HTR-8/SVneo (cell line): ENCODE data around the gene RNASET2.
"Not testable (repeated sequence)": the region's sequence is repeated elsewhere in the genome, so short reads cannot be mapped to it uniquely, and the experiment has no call there.

Experiments
- DNase-seq: peaks from one replicate; pipeline ENCODE4 v3.0.0; 2011; ENCODE audit warnings: low spot score, mixed read lengths; ENCODE audit not compliant: insufficient read length
- FAIRE-seq: peaks from 2 replicates; lab custom pipeline; 2011; peaks lifted over from hg19 to GRCh38; lab: Jason Lieb, UNC

The RNASET2 gene

DNA sequence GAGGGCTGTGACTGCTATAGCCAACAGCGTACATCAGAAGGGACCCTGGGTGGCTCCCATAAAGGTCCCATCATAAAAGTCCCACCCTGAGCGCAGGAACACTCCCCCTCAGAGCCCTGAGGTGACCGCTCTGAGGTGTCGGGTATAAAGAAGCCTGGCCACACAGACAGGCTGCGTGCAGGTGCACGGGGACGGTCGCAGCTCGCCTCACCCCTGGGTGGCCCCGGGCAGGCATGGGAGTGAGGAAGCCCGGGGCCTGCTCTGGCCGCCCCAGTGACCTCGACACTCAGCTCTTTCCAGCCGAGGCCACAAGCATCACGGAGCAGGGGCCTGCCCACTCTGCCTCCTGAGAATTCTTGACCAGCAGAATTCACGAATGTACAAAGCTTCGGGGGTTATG is 14.4 kb upstream of the RNASET2 start:
- FAIRE-seq: no peak

DNA sequence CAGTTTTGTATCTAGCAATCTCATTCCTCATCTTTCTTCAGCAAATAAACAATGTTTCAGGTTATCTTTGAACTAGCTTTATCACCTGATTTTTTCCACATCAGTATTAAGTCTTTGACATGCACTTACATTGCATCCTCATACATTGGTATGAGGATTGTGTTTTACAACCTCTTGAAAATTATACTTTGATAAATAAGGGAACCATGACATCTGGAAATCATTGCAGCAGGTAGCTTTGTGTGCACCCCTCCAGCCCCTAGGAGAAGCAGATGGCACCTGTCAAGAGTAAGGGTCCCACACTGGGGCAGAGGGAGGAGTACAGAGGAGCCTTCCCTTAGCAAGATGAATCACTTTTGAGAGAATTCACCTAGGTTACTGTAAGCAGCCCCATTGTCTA is 13.7 kb upstream of the RNASET2 start:
- DNase-seq (no peak), FAIRE-seq (no peak)

More for the DNA sequence above, 14.4 kb upstream of the RNASET2 start:
- no peak for DNase-seq

DNA sequence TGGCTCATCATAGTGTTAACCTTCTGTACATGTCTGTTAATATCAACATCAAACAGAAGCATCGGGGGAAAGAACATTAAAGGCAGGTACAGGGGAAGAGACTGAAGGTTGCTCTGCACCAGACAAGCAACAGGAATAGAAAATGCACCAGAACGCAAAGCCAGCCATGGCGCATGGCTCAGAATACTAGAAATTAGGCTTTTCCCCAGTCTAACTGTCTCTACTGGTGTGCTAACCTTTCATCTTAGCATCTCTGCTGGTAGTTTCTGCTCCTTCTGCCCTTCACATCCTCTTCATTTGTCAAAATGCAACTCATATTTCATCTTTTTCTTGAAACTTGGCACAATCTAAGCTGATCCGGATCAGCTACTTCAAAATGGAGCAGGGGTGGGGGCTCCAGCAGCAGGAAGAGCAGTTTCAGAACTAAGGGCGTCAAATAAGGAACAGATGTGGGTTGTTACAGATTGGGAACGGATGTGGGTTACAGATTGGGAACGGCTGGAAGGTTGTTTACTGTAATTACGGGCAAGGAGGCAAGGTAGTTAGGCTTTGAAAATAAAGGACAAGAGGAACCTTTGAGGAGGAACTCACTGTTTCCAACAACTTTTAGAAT is 13.1 kb upstream of the RNASET2 start:
- FAIRE-seq: no peak

DNA sequence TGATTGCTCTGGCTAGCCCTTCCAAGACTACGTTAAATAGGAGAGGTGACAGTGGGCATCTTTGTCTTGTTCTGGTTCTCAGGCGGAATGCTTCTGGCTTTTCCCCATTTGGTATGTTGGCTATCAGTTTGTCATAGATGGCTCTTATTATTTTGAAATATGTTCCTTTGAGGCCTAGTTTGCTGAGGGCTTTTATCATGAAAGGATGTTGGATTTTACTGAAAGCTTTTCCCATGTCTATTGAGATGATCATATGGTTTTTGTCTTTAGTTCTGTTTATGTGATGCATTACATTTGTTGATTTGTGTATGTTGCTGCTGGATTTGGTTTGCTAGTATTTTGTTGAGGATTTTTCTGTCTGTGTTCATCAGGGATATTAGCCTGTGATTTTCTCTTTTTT is 9.9 kb upstream of the RNASET2 start:
- DNase-seq (no peak), FAIRE-seq (no peak)

More for the DNA sequence above, 13.1 kb upstream of the RNASET2 start:
- DNase-seq: no peak

DNA sequence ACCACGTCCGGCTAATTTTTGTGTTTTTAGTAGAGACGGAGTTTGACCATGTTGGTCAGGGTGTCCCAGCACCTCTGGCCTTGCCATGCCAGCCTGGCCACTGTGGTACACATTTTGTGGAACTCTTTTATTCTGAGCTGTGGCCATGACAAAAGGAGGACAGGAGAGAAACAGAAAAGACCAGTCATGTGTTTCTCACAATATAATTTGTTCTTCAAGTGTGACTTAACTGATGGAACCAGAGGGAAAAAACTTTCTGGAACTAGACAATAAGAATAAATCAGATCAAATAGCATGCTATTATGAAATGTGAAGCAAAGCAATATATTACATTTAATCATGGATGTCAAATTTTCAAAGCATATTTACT is 4.2 kb upstream of the RNASET2 start:
- no peak for FAIRE-seq
- DNase-seq: no peak

DNA sequence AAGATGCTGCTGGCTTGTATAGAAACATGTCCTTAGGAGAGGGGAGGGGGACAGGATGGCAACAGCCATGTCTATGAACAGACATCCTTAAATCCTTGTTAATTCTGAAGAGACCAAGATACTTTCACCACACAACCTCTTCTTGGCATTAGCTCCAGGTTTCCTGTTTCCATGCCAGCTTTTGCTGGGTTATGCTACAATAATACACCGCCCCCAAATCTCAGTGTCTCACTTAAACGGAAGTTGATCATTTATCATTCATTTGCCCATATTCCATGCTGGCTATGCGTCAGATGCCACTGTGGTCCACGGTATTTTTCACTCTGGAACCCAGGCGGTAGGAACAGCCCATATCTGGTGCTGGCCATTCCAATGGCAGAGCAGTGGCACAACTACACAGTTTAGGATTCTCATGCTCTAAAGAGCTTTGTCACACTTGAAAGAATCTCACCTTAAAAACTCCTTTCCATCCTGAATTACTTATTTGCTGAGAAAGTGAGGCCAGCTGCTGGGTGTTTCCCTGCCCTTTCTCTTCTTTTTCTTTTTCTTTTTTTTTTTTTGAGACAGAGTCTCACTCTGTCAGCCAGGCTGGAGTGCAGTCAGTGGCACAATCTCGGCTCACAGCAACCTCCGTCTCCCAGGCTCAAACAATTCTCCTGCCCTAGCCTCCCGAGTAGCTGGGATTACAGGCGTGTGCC is 3.7 kb upstream of the RNASET2 start:
- no peak for FAIRE-seq
- DNase-seq: no peak

DNA sequence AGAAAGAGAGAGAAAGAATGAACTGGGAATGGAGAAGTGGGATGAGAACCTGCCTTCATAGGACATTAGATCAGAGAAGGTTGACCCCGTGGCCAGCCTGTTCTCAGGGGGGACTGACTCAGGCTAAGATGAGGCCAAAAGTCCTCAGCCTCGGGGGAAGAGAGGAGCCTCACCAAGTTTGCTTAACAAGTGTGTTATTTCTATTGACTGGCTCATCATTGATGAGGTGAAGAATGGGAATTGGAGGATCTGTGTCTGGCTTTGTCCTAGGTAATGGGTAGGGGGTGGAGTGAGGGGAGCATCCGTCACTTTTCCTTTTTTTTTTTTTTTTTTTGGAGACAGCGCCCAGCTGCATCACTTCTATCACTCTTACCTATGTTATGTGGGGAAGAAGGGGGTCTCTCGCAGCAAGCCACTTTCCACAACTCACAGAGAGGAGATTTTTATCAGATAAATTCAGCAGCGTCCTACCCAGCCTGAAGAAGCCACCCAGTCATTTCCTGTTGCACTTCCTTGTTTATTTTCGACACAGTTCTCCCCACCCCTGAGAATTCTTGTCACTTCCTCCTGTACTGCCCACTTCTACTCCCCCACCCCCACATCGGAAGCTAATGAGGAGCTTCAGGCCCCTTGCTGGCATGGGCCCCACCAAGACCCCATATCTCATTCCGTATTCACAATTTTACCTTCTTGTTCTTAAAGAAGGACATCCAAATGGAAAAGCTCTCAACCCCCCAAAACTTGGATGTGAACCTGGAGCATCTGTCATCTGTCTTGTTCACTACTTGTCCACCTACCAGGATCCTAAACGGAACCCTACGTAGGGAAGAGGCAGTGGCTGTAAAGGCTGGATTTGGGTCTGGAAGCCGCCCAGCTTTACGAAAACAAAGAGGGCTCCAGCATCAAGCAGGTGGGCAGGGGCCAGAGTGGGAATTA is 2.8 kb upstream of the RNASET2 start:
- no peak for FAIRE-seq
- DNase-seq: no peak

DNA sequence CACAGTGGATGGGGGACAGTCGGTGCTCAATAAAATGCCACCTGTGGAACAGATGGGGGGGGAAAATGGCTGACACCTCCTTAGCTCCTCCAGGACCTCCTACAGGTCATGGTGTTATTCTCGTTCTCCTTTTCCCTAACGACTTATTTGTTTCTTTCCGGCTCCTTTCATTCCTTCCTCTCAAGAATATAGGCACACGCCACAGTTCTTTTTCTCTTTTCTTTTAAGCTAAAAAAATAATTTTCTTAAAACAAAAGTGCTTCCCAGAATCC is 1.4 kb upstream of the RNASET2 start:
- DNase-seq (no peak), FAIRE-seq (no peak)

DNA sequence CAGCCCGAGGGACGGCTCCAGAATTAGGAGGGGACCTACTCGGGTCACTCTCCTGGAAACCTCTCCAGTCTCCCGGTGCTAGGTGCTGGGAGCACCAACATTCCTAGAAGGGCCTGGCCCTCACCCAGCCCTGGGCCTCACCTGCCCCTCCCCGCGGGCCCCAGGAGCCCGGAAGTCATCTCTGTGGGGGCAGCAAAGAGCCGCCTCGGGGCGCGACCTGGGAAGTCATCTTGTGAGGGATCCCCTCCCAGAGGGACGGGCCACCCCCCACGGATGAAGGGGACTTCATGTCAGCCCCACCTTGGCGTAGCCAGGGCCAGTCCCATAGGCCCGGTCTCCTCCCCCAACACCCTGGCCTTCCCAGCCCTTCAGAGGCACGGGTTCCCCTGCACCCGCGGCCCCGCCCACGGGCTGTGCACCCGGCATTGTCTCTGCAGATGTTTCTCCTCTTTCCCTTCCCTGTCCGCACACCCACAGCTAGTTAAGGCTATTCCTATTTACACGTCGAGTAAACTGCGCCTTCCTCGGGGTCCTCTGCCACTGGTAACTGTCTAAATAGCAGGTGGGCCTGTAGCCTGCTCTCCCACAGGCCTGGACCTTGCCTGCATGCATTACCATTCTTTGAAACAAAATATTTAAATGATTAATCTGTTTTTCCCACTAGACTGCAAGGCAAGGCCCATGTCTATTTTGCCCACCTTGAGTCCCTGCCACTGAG is 896 bp upstream of the RNASET2 start:
- DNase-seq (no peak), FAIRE-seq (no peak)

DNA sequence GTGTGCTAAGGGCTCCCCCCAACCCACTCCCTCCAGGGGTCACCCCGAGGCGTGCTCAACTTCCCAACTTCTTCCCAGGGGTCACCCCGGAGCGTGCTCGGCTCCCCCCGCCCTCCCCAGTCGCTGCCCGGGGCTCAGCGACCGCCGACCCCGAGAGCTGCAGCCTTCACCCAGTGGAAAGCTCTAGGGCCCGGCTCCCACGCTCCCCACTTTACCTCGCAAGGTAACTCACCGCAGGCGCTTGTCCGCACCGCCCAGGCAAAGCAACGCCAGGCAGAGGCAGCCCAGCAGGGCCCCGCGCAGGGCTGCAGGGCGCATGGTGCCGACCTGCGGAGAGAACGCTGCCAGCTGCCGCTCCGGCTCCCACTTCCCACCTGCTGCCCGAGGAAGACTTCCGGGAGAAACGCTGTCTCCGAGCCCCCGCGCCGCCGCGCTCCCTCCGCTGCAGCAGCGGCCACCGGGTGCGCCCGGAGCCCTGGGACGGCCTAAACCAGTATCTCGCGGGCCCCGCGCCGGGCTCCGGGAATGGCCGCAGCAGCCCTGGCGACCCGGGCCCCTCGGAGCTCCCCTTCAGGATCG is 396 bp downstream of the RNASET2 start:
- FAIRE-seq (no peak), DNase-seq (no peak)

DNA sequence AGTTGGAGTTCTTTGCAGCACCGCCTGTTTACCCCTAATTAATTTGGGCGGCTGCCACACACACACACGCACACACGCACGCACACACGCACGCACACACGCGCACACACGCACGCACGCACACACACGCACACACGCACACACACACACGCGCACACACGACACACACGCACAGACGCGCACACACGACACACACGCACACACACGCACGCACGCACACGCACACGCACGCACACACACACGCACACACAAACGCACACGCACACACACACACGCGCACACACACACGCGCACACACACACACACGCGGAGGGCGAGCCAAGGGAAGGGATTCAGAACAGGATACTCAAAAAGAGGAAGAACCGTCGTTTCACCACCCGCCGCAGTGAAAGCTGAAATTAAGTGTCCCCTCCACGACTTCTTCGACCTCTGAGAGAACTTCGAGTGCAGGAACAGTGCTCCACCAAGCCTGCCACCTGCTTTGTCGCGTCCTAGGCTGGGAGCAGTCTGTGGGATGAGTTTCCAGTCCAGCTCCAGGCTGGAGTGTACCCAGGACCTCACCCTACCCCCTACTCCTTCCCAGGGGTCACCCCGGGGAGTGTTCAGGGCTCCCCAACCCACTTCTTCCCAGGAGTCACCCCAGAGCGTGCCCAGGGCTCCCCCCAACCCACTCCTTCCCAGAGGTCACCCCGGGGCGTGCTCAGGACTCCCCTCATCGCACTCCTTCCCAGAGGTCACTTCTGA is 1.1 kb downstream of the RNASET2 start:
- FAIRE-seq: peak; percentile 66

DNA sequence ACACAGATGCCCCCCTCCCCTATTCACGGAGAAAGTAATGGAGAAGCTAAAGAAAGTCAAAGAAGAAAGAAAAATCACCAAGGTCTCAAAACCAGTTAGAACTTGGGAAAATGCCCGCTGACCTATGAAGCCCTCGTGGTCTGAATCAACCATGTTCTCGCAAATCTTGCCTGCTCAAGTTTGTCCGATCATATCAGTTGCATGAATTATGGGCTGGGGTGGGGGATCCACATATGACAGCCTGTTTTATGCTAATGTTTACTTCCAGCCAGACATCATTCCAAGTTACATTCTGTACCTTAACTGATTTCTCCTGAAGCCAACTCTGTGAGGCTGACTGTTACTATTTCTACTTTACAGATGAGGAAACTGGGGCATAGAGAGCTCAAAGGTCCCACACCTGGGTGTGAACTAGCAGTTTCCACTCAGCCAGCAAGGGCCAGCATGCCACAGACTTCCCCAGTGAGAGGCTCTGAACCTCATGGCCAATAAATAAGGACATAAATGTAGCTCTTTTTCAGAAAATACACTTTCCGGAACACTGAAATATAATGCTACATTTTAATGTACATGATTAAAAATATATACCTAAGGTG is 2.1 kb downstream of the RNASET2 start:
- FAIRE-seq: no peak
- DNase-seq: no peak

More for the DNA sequence above, 1.1 kb downstream of the RNASET2 start:
- DNase-seq: no peak

DNA sequence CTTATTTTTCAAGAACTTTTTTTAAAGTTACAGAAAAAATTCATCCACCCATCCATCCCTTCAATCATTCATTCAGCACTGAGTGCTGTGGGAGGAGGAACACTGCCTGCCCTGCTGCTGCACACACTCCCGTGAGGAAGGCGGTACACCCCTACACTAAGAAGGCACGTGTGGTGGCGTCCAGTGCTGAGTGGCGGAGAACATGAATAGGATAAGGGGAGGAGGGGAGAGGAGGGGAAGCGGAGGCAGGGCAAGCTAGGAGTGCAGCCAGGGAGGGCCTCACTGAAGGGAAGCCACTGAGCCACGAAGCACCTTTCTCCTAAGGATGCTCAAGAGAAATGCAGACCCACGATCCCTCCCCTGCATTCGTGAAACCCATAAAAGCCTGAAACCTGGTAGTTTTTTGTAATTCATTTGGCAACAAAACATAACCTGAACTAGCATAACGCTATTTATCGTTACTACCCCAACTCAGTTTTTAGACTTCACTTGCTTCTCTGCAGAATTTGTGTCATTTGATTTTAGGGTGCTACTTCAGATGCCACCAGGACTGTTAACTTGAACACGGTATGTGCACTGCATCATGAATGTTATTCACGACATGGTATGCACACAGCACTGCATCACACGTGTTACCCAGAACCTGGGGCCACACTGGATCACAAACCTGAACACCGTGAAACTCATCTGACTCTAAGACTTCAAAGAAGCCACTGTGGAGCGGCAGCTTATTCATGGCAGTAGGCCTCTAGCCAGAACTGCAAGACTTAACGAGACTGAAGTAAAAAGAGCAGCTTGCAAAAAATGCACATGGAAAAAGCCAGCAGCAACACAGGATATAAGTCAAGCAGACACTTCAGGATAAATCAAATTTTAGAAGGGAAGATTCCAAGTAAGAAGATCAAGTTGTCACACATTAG is 3.5 kb downstream of the RNASET2 start:
- DNase-seq: no peak
- FAIRE-seq: no peak

DNA sequence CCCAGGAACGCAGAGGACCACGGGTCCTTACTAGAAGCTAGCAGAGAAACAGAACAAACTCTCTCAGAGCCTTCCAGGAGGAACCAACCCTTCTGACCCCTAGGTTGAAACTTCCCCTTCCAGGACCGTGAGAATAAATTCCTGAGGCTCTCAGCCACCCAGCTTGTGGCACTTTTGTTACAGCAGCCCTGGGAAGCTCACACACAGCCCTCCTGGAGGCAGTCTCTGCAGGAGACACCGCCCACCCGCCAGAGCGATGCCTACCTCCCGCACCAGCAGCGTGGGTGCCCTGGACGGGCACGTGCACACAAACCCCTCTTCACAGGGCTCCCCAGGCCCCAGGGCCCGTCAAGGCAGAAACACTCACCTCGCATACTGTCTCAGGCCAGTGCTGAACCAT is 4.2 kb downstream of the RNASET2 start:
- no peak for FAIRE-seq
- DNase-seq: no peak

DNA sequence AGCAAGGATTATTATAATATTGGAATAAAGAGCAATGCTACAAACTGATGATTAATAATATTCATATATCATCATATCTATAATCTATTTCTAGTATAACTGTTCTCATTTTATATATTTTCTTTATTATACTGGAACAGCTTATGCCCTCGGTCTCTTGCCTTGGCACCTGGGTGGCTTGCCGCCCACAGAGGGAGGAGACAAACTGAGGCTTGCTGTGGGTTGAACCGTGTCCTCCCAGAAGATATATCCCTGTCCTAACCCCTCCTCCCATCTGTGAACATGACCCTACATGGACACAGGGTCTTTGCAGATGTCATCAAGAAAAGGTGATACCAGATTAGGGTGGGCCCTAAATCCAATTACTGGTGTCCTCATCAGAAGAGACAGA is 4.7 kb downstream of the RNASET2 start:
- DNase-seq: no peak
- FAIRE-seq: no peak

DNA sequence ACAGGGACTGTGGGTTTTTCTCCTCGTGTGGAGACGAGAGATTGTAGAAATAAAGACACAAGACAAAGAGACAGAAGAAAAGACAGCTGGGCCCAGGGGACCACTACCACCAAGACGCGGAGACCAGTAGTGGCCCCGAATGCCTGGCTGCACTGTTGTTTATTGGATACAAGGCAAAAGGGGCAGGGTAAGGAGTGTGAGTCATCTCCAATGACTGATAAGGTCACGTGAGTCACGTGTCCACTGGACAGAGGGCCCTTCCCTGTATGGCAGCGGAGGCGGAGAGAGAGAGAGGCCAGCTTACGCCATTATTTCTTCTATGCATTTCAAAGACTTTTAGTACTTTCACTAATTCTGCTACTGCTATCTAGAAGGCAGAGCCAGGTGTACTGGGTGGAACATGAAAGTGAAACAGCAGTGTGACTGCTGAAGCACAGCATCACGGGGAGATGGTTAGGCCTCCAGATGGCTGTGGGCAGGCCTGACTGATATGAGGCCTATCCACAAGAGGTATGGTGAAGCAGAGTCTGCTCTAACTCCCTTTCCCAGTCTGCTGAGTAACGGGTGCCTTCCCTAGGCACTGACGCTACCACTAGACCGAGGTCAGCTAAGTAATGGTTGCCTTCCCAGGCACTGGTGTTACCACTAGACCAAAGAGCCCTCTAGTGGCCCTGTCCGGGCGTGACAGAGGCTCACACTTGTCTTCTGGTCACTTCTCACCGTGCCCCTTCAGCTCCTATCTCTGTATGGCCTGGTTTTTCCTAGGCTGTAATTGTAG is 5.3 kb downstream of the RNASET2 start:
- not testable (repeated sequence) for DNase-seq, FAIRE-seq

DNA sequence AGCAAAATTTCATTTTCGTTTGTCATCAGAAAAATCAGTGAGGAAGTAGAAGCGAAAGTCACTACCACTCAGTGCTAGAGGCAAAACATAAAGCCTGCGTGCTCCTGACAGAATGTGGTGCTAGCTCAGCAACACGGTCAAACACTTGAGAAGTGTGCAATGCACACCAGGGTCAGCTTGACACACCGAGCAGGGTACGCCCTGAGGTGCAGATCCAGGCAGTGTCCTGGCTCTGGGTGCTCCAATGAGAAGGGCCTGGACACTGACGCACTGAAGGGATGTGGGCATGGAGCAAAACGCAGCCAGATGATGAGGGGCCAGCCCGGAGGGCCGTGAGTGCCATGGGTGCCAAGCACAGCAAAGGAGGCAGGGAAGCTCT is 5.9 kb downstream of the RNASET2 start:
- FAIRE-seq: no peak
- no peak for DNase-seq
